Umbilical cord (tissue), 2 donors: ENCODE results near the gene CCNI2. TPM values are rescaled to one million over a fixed set of nuclear protein-coding genes. Genes with fewer than 3 reads are reported as not detected.
A peak's percentile ranks its signal among the peaks of the same experiment; 100 is the strongest.

Experiments
- DNase-seq: peaks from one replicate; pipeline ENCODE4 v3.0.0-alpha.2; 2015; ENCODE audit warnings: low spot score
- total RNA-seq: library from RNA; depleted of rRNA; stranded (reverse); fragments of >200 nt; gene quantifications from one replicate; pipeline ENCODE4 v1.2.3, GENCODE V29; 2014; ENCODE audit warnings: low replicate concordance; ENCODE audit not compliant: insufficient read depth

CCNI2 gene
- total RNA-seq, result 0.72 TPM

DNA sequence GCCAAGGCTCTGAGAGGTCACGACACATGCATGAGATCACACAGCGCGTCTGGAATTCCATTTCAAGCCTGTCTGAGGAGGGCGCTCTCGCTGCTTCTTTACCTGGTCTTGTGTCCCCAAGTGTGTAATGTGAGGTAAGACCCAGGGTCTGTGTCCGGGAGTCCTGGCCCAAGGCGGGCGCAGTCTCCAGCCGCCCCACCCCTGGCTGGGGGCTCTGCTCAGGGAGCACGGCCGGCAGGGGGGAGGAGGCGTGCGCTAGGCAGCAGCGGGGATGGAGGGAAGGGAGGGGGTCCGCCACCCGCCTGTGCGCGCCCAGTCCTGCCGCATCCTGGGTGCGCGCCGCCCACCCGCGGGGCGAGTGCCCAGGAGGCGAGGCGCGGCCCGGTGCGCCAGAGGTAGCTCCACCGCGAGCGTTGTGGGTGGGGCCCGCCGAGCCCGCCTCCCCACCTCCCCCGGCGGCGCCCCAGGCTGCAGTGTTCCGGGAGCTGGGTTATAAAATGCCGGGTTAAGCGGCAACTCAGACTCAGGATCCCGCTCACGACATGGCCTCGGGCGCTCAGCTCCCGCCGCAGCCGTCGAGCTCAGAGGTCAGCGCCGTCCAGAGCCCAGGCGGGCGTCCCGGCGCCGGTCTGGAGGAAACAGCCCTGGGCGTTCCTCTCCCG is at the start of gene CCNI2:
TSS of gene CCNI2 (plus strand) at position 473 of the 662 bp plus-strand sequence. CDS start at position 543, 70 bp downstream.
- peak; percentile 11 for DNase-seq

GRCh38 chr5:132704875-132705274 is 42.4 kb upstream of the CCNI2 start:
- DNase-seq, result no peak

GRCh38 chr5:132708645-132709044 is 38.6 kb upstream of the CCNI2 start:
- DNase-seq, result no peak

GRCh38 chr5:132714456-132715307 is 32.5 kb upstream of the CCNI2 start:
- peak; percentile 17 for DNase-seq

GRCh38 chr5:132718544-132719312 is 28.5 kb upstream of the CCNI2 start:
- no peak for DNase-seq

GRCh38 chr5:132725745-132726144 is 21.5 kb upstream of the CCNI2 start:
- DNase-seq, result no peak

DNA sequence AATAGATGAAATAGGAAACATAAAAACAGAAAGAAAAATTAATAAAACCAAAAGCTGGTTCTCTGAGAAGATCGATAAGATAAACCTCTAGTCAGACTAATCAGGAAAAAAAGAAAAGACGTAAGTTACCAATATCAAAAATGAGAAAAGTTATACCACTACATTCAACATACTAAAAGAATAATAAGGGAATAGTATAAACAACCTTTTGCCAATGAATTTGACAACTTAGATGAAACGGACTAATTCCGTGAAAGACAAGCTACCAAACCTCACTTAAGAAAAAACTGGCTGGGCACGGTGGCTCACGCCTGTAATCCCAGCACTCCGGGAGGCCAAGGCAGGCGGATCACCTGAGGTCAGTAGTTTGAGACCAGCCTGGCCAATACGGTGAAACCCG is 17.3 kb upstream of the CCNI2 start:
- DNase-seq, result no peak

DNA sequence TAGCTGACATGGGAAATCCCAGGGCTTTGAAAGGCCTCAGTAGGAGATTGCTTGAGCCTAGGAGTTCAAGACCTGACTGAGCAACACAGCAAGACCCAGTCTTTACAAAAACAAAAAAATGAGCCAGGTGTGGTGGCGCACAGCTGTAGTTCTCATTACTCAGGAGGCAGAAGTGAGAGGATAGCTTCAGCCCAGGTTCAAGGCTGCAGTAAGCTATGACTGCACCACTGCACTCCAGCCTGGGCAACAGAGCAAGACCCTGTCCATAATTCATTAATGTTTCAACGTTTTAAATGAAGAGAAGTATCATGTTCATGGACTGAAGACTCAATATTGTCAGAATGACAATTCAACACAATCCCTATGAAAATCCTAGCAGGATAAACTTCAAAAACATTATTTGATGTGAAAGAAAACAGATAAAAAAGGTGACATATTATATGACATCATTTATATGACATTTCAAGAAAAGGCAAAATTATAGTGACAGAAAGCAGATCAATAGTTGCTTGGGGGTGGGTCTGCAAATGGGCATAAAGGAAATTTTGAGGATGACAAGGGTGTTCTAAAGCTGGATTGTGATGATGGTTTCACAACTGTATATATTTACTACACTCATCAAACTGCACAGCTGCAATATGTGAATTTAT is 13.6 kb upstream of the CCNI2 start:
- DNase-seq, result no peak

- DNase-seq, result no peak
Measured at GRCh38 chr5:132734687-132735086, 12.5 kb upstream of the CCNI2 start.

GRCh38 chr5:132736853-132737833 is 10.1 kb upstream of the CCNI2 start, which contains the start of gene KIF3A:
Gene KIF3A (minus strand): TSS chr5:132737546. CDS start chr5:132737419, 127 bp downstream.
- DNase-seq, result peak; percentile 99

- no peak for DNase-seq
Measured at GRCh38 chr5:132737982-132738681, 9.1 kb upstream of the CCNI2 start.

GRCh38 chr5:132739232-132739631 is 8.0 kb upstream of the CCNI2 start:
- DNase-seq, result no peak

DNA sequence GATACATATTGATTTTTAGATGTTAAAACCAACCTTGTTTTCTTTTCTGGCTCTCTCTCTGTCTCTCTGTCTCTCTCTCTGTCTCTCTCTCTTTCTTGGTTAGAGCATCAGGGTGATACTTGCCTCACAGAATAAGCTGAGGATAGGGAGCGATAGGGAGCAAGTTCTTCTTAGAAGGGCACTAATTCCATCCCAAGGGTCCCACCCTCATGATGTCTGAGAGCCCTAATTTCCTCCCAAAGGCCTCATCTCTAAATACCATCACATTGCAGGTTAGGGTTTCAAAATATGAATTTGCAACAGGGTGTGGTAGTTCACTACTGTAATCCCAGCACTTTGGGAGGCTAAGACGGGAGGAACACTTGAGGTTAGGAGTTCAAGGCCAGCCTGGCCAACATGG is 5.1 kb upstream of the CCNI2 start:
- DNase-seq, result no peak

DNA sequence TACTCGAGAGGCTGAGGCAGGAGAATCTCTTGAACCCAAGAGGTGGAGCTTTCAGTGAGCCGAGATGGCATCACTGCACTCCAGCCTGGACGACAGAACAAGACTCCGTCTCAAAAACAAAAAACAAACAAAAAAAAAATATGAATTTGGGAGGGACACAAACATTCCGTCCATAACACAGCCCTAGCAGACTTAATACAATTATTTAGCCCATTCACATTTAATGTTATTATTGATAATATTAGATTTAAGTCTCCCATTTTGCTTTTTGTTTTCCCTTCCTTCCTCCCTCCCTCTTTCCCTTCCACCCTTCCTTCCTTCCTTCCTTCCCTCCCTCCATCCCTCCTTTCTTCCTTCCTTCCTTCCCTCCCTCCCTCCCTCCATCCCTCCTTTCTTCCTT is 4.6 kb upstream of the CCNI2 start:
- no peak for DNase-seq

DNA sequence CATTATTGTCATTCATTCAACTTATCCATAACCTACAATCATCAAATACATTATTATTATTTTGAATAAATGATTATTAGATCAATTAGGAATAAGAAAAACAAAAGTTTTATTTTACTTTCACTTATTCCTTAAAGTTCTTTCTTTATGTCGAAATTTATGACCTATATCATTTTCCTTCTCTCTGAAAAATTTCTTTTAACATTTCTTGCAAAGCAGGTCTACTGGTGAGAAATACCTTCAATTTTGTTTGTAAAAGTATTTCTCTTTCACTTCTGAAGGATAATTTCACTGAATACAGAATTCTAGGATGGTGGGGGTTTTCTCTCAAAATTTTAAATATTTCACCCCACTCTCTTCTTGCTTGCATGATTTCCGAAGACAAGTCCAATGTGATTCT is 2.6 kb upstream of the CCNI2 start:
- no peak for DNase-seq

DNA sequence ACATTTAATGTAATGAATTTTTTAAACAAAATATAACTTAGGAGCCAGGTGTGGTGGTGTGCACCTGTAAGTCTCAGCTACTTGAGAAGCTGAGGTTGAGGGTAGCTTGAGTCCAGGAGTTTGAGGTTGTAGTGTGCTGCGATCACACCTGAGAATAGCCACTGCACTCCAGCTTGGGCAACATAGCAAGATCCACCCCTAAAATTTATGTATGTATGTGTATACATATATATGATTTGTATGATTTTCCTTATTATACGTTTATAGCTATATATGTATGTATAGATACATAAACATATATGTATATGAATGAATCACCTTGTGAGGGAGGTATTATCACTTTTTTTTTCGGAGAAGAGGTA is 653 bp upstream of the CCNI2 start:
- DNase-seq, result no peak

DNA sequence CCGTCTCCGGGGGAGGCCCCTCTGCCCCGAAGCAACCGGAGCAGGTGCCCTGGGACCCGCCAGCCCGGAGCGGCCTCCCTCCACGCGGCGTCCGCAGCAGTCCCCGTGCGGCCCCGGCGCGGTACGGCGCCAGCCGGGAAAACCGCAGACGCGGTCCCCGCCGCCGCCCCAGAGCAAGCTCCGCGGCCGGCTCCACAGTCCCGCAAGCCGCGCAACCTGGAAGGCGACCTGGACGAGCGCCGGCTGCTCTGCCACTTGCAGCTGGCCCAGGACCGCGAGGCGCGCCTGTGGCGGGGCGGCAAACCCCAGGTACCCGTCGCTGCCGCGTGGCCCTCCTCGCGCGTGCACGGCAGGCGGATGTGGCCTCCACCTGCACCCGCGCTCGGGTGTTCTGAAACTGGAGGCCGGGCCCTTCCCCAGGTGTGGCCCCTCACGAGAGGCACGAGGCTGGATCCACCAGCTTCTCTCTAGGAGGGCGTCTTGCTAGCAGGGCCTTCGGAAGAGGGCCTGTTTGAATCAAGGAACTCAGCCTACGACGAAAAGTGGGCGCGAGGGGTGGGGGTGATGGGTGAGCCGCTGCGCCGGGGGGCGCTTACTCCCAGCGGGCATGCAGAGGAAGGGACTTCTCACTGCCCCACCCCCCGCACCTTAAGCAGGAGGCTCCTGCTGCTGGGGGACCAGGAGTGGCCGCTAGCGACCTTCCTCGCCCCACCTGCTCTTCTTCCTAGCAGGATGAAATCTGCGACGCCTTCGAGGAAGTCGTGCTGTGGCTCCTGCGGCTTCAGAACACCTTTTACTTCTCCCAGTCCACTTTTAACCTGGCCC is 602 bp downstream of the CCNI2 start:
- DNase-seq, result no peak

DNA sequence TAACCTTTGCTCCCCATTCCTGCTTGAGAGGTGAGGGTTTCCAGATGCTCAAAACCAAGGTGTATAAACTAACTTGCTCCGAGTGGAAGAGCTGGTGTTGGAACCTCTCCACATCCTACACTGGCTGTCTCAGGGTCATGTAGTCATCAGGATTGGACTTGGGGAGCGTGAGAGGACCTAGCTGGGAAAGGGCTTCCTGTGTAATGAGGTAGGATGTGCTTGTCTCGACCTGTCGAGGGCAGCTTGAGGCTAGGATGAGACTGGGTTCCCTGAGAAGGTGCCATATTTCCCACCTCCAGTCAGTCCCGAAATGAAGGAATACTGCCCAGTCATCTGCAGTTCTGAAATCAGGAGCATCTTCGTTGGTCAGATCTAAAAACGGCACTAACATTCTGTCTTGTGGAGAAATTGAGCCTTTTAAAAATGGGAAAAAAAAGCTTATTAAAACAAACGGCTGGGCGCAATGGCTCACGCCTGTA is 1.3 kb downstream of the CCNI2 start:
- DNase-seq, result no peak

DNA sequence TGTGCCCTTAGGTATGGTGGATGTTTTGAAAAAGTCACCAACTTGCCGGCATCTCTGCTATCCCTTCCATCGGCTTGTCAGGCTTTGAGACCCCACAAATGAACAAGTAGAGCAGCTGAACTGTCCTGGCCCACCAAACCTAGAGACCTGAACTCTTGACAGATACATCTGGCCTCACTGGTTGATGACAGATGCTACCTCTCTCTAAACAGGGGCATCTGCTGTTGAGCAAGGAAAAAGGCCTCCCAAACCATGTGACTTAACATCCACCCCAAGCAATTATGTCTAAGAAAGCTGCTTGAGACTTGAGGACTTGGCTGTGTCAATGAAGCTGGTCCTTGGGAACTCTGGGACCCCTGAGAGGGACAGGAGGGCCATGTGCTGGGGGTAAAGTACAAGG is 2.3 kb downstream of the CCNI2 start:
- DNase-seq, result no peak
